CD4-positive, alpha-beta T cell treated with Interferon alpha-2 for 1 hour (primary cell): Measurements from ENCODE around the gene GPR180.
"Not testable (repeated sequence)": the region's sequence is repeated elsewhere in the genome, so short reads cannot be mapped to it uniquely, and the experiment has no call there.

ENCODE experiments used
- DNase-seq, 2 donors: peaks; one replicate each; pipeline ENCODE4 v3.0.0-alpha.2; 2020 to 2022

GPR180 gene

DNA sequence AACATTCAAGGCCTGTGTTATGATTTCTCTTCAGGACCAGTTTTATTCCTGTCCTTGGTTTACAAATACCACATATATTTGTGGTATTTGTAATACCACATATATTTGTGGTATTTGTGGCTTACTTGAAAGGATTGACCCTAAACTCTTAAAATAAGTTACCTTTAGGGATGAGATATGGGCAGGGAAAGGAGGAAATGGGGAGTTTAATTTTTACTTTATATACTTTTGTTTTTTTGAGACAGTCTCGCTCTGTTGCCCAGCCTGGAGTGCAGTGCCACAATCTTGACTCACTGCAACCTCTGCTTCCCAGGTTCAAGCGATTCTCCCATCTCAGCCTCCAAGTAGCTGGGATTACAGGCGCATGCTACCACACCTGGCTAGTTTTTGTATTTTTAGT, 3.4 kb upstream of the GPR180 start:
- no peak for DNase-seq

DNA sequence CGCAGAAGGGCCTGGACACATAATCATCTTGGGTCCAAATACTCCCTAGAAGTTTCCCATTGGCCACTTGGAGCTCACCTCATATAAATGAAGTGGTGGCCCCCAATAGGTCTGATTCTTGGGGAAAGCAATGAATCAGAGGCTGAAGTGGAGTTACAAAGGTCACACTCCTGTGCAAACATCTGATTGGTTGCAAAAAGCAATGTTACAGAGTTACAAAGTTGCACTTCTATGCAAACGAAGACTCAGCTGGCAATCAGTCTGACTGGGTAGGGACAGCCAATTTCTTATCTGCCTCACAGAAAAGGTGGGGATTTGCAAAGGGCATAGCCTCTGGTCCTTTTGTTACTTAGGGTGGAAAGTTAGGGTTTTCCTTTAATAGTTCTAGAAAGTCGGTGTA, 1.8 kb upstream of the GPR180 start:
- no peak for DNase-seq

DNA sequence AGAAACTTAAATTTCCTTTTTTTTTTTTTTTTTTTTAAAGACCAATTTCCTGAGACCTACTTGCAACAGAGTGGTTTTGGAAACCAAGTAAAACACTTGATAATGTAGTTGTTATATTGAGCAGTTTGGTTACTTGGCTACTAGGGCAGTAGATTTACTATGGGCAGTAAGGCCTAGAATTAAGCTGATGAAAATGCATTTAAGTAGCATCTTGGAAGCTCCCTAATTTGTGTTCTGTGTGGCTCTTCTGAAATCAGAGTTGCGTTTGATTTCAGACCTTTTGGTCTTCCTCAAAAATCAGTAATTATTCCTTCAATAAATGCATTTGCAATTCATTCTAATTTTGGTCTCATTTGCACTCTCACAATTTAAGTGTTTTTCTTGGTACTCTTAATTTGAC, 810 bp downstream of the GPR180 start:
- no peak for DNase-seq

DNA sequence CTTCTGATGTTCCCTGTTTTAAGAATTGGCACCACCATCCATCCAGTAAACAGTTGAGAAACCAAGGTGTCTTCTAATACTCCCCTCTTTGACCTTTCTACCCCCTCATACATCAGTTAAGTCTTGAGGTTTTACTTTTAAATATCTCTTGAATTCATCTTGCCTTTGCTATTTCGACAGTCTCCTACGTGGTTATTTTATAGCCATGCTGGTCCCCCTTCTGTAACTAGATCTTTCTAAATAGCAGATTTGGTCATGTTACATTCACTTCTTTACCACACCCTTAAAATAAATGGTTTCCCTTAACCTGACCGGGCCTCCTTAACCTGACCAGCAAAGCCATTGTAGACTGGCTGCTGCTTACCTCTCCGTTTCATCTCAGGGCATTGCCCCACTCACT, 5.4 kb downstream of the GPR180 start:
- no peak for DNase-seq

DNA sequence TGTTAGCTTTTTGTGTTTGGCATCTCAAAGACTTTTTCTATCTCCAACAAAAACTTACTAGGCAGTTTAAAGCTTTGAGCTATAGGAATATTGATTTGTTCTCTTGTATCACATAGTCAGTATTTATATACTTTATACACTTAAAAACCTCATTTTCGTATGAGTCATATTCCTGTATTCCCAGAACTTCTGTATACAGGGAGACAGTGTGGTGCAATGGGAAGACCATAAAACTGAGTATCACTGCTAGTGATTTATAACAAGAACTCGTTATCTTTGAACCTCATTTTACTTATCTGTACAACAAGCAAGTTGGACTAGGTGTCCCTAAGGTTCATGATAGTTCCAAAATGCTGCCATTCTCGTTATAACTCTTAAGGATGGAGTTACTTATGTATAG, 6.3 kb downstream of the GPR180 start:
- DNase-seq, result no peak

DNA sequence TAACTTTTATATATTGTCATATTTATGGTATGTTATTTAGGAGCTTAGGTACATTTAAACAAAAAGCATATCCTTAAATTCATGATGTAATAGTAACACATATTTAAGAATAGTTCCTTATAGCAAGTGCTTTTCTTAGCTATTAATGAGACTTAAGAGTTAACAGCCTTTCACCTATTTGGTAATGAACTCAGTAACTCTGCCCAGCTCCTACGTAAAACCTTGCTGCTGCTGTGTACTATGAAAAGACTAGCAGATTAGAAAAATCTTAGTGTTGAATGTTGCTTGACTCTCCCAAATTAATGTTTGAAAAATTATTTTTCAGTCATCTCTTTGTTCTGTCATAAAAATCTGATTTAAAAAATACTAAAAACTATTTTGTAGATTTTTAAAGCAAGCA, 6.9 kb downstream of the GPR180 start:
- DNase-seq, result no peak

DNA sequence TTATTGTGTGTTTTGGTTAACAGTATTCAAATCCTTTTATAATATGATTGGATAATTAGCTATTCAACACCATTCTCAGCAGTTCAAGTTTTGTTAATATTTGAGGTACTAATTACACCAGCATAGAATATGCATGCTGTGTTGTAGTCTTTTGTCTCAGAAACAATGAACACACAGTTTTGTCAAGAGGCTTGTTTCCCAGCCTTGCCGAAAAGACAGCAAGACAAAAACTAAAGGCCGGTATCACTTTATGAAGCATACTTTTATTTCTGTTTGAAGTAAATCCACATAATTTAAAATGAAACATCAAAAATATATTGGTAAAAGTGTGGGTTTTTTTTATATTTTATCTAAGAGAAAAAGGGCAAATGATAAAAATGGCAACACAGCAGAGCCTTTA, 7.5 kb downstream of the GPR180 start:
- DNase-seq, result no peak

DNA sequence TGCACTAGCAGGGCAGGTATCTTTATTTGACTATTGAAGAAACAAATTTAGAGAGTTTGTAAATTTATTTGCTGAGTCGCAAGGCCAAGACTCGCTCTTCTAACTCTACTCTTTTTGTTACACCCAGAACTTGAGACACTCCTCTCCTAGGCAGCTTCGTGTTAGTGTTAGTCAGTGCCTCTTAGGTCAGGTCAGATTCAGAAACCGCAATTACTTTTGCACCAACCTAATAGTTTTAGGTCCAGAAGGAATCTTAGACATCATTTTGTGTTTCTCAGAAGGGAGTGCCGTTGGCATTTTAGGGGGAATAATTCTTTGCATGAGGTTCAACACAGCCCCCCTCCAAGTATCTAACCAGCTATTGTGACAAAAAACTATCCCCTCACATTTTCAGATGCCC, 8.8 kb downstream of the GPR180 start:
- no peak for DNase-seq

DNA sequence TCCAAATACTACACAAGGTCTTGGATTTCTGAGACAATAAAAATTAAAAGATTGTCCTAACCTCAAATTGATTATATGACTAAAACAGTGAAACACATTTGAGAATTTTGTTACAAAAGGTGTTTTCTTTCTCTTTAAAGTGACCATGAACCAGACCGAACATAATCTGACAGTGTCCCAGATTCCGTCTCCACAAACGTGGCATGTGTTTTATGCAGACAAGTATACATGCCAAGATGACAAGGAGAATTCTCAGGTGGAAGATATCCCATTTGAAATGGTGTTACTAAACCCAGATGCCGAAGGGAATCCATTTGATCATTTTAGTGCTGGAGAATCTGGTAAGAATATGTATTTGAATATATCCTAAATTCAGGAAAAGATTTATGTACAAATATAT, 10.4 kb downstream of the GPR180 start:
- DNase-seq, result no peak

DNA sequence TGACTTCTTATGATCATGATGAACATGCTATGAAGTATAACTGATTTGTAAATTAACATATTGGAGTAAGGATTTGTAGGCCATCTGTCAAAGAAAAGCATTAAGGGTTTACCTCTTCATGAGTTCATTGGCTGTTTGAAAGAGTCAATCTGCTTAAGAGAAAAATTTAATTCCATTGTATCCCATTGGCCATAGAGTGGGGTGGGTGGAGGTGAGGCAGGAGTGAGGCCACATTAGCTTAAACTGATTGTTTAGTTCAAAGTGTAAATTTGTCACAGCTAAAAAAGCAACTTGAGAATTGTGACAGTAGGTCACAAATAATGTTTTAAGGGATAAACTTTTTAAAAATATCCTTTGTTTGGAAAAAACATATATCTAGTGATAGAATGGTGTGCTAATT, 11.4 kb downstream of the GPR180 start:
- DNase-seq, result no peak

DNA sequence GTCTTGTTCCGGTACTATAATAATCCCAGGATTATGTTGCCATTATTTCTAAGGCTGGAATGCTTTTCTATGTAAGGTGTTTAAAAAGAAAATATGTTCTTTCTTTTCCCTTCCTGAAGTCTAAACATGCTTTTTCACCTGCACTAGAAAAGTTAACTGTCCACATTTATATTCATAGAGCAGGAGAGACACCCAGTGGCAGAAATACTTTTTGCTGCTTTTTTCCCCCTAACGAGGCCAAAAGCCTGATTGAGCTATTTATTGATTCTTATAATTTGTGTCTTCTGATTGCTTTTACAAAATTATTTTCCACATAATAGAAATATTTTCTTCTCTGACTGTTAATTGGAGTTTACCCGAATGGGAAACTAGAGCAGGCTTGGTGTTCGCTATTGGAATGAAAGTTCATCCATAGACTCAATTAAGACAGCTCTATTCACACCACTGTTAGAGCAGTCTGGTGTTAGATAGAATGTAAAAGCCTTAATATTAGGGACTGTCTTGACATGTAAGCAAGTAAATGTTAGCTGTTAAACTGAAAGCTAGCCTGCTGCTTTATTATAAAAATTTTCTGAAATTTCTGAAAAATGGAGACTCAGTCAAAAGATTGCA, 15.8 kb downstream of the GPR180 start:
- peak; percentile 5 to 71 for DNase-seq

DNA sequence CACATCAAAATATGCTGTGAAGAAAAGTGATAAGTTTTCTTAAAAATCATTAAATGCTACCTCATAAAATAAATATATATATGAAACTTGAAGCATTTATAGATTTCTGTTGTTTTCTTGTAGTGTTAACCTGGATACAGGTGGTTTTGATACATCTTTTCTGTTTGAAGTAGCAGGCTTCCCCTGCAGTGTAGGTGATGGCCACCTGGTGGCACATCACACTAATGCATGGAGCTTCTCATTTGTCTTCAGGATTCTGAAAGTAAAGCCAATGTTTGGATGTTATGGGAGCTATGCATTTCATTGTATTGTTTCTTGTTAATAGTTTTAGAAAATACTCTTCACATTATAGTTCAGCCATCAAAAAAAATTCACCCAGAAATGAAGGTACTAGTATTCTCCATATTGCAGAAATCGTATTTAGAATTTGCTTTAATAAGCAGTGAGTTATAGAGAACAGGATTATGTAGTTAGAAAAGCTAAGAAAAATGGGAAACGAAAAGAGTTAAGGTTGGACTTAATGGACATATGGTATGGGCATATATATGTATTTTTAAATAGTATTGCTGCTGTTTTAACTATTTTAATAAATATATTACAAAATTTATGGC, 18.7 kb downstream of the GPR180 start:
- DNase-seq, result peak in 1 of 2 donors; percentile 25

DNA sequence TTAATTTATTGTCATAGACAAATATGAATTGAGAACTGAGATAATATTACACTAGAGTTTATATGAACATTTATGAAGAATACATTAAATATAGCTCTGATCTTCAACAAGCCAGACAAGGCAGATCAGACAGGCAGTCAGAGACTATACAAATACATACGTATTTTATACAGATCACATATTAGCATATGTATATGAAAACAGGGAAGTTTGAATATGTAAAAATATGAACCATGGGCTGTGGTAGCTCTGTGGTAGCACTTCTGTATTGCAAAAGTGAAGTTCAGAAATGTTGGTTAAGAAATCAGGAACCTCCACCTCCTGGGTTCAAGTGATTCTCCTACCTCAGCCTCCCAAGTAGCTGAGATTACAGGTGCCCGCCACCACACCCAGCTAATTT, 20.7 kb downstream of the GPR180 start:
- no peak for DNase-seq

DNA sequence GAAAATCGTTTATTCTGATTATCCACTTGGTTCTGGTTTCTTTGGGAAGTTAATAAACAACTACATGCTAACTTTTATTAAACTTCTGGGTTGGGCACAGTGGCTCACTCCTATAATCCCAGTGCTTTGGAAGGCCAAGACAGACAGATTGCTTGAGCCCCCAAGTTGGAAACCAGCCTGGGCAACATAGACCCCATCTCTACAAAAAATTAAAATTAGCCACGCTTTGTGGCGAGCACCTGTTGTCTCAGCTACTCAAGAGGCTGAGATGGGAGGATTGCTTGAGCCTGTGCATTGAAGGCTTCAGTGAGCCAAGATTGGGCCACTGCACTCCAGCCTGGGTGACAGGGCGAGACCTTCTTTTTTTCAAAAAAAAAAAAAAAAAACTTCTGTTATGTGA, 21.7 kb downstream of the GPR180 start:
- no peak for DNase-seq

DNA sequence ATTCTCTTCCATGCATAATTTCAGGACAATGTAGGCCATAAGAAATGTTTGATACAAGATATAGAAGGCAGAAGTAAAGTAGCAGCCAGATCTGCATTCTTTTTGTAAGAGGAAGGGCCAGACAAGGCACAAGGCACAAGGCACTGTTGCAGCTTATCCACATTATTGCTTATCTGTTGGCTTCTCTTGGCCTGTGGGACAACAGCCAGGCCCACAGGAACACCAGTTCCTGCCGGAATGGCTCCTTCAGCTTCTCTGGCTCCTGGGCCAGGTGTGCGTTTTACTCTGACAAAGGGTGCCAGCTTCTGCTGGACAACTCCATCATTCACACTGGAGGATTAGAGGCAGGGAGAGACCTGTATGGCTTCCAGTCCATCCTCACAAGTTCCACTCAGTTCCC, 29.2 kb downstream of the GPR180 start:
- no peak for DNase-seq

DNA sequence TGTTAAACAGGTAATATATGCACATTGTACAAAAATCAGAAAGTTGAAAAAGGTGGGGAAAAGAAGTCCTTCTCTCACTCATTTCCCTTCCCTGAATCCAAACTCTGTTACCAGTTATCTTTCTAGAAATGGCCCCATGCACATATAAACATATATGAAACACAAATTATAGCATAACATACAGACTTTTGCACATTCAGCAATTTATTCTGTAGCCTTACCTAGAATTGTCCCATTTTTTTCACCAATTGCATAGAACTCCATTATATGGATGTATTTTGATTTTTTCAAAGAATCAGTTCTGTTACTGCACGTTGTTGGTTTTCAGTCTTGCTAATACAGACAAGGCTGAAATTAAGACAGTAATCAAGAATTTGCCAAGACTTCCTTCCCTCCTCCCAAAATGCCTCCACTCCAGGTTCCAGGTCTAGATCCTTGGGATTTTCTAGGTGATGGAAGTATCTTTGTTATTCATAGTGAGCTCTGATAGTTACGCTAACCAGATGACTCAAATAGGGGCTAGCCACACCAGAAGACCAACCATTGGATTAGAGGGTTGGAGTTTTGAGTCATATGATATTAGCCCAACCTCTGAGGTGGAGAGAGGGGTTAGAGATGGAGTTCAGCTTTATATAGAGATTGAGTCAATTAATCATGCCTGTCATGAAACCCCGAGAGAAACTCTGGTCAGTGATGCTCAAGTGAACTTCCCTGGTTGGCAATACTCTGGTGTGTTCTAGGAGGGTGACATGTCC, 30.7 kb downstream of the GPR180 start:
- no peak for DNase-seq

DNA sequence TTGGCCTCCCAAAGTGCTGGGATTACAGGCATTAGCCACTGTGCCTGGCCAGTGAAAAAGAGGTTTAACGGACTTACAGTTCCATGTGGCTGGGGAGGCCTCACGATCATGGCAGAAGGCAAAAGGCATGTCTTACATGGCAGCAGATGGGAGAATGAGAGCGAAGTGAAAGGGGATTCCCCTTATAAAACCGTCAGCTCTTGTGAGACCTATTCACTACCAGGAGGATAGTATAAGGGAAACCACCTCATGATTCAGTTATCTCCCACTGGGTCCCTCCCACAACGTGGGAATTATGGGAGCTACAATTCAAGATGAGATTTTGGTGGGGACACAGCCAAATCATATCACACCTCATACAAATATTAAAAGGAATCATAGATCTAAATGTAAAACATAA, 34.4 kb downstream of the GPR180 start:
- DNase-seq, result not testable (repeated sequence)

DNA sequence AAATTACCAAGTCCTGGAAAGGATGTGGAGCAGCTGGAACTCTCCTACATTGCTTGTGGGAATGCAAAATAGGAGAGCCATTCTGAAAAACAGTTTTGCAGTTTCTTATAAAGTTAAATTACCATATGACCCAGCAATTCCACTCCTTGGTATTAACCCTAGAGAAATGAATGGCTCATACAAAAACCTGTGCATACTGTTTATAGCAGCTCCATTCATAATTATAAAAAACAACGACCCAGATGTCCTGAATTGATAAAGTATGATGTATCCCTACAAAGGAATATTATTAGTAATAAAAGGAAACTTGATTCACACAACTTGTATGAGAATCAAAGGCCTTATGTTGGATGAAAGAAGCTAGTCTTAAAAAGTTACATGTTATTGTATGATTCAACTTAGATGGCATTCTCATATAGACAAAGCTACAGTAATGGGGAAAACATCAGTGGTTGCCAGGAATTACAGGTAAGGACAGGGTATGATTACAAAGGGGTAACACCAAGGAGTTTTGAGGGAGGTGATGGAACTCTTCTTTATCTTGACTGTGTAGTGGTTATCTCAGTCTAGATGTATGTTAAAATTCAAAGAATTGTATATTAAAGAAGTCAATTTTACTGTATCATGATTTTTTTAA, 35.4 kb downstream of the GPR180 start:
- no peak for DNase-seq

DNA sequence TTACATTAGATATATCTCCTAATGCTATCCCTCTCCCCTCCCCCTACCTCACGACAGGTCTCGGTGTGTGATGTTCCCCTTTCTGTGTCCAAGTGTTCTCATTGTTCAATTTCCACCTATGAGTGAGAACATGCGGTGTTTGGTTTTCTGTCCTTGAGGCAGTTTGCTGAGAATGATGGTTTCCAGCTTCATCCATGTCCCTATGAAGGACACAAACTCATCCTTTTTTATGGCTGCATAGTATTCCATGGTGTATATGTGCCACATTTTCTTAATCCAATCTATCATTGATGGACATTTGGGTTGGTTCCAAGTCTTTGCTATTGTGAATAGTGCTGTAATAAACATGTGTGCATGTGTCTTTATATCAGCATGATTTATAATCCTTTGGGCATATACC, 36.0 kb downstream of the GPR180 start:
- DNase-seq, result not testable (repeated sequence)

DNA sequence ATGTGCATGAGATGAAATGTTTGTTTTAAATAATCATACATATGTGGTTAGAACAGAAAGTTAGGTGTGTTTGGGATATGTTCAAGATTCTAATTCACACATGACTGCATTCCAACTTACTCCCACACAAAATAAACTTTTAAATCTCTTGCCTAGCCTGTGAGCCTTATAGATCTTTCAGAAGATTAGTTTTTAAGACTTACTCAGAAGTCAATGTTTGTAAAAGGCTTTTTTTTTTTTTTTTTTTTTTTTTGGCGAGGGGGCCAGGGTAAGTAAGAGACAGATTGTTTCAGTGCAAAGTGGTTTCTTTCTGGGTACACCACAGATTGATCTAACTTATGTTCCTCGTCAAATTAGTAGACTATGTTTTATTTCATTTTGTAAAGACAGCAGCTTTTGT, 39.1 kb downstream of the GPR180 start:
- DNase-seq, result no peak

DNA sequence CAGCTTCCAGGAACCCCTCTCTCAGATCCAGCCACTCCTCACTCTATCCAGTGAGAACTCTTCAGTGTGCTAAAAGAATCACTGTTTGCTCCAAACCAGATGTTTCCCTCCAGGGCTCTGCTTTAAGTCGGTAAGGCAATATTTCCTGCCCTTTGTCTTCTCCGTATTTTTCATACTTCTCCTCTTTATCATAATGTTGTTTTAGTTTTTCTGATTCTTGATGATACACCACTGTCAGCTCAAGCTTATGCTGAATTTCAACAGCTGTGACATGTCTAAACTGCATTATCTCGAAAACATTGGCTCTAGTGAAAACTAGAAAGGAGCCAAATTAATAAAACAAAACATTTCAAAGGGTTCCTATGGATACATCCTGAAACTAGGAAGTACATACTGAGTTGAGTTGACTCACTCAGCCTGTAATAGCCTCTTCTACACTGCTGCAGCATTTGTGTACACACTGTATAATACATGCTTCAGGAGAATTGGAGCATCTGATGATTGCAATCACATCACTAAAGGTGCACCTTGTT, 39.8 kb downstream of the GPR180 start:
- no peak for DNase-seq

DNA sequence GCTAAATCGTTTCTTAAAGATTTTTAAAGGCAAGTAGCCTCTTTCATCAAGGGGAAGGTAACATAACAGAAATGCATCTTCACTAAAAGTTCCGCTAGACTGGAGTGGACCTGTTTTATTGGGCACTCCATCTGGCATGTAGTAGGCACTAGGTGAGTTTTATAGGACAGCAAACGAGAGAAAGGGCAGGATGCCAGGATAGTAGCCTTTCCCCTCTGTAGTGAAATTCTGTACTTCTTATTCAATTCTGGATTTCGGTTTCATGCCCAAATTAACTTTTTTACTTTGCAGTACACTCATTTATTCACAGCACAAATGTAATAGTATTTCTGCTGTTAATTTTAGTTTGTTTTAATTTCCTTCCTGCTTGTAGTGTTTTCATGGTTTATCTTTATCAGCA, 45.2 kb downstream of the GPR180 start:
- DNase-seq, result no peak

DNA sequence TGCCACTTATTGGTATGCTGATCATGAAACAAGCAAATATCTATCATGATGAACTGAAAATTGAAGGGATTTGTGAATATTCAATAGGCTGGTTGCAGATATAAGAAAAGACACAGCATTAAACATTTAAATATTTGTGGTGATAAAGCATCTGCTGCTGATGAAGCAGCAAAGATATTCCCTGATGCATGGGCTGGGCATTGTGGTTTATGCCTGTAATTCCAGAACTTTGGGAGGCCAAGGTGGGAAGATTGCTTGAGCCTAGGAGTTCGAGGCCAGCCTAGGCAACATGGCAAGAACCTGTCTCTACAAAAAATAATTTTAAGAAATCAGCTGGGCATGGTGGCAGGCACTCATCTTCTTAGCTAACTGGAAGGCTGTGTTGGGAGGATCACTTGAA, 54.5 kb downstream of the GPR180 start:
- no peak for DNase-seq

DNA sequence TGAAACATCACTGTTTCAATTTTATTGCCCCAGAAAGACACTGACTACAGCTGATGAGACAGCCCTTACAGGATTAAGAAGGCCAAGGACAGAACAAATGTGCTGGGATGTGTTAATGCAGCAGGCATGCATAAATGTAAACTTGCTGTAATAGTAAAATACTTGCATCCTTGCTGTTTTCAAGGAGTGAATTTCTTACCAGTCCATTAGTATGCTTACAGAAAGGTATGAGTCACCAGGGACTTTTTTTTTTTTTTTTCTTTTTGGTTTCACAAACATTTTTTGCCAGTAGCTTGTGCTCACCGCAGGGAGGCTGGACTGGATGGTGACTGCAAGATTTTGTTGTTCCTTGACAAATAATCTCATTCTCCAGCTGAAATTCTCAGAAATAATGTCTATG, 55.1 kb downstream of the GPR180 start:
- DNase-seq, result no peak
